Effector memory CD4-positive, alpha-beta T cell (primary cell): ENCODE measurements around the gene SLC35B4.

Experiments
- DNase-seq, 3 donors: peaks; one replicate each; pipeline ENCODE4 v3.0.0-alpha.2; 2020
- H3K27ac ChIP-seq: 2 replicates; pipeline ENCODE4 v1.7.0; 2013; ENCODE audit warnings: mild to moderate bottlenecking, low read length, moderate library complexity; ENCODE audit not compliant: insufficient read depth, poor library complexity, severe bottlenecking
- H3K27me3 ChIP-seq: replicated peaks from 2 replicates; pipeline ENCODE4 v1.7.0; 2013; ENCODE audit warnings: mild to moderate bottlenecking, low read length; ENCODE audit not compliant: insufficient read depth, control insufficient read depth, poor library complexity, severe bottlenecking
- H3K36me3 ChIP-seq: 2 replicates; pipeline ENCODE4 v1.7.0; 2013; ENCODE audit warnings: mild to moderate bottlenecking, low read length, moderate library complexity; ENCODE audit not compliant: control insufficient read depth, insufficient read depth
- H3K4me1 ChIP-seq: 2 replicates; pipeline ENCODE4 v1.7.0; 2013; ENCODE audit warnings: low read length, mild to moderate bottlenecking; ENCODE audit not compliant: control insufficient read depth, insufficient read depth, poor library complexity, severe bottlenecking
- H3K4me3 ChIP-seq: 2 replicates; pipeline ENCODE4 v1.7.0; 2013; ENCODE audit warnings: low read length, low read depth, mild to moderate bottlenecking; ENCODE audit not compliant: insufficient read depth, poor library complexity, severe bottlenecking
- H3K9me3 ChIP-seq: 2 replicates; pipeline ENCODE4 v1.7.0; 2013; ENCODE audit warnings: mild to moderate bottlenecking, low read length, moderate library complexity; ENCODE audit not compliant: control insufficient read depth

SLC35B4 gene

GRCh38 chr7:134245253-134245652, 71.5 kb downstream of the SLC35B4 start:
- H3K4me1 ChIP-seq: no peaks in the 10 kb centered on the region
- H3K27me3 ChIP-seq: no peaks in the 10 kb centered on the region
- no peak overlapping the region for H3K4me3 ChIP-seq
- no peak overlapping the region for H3K27ac ChIP-seq
- H3K36me3 ChIP-seq: no peaks in the 10 kb centered on the region
- DNase-seq: no peak
- no peaks in the 10 kb centered on the region for H3K9me3 ChIP-seq
